Neural cell (in vitro differentiated cells): Measurements from ENCODE around the gene C2orf49. TPM values are rescaled to one million over a fixed set of nuclear protein-coding genes. Genes with fewer than 3 reads are reported as not detected.
A peak's percentile ranks its signal among the peaks of the same experiment; 100 is the strongest.

Source experiments
- H2AFZ ChIP-seq: fragments of 200-600, 300-800 bp; sonication (generic), shearing (Covaris generic); 2 replicates; pipeline ENCODE4 v1.6.0; 2014; ENCODE audit warnings: low read depth, mild to moderate bottlenecking, antibody characterized with exemption, low read length, moderate library complexity
- H3F3A ChIP-seq: fragments of 200-600 bp; shearing (Covaris generic); 2 replicates; pipeline ENCODE4 v1.6.1; 2016; ENCODE audit warnings: mild to moderate bottlenecking, moderate library complexity, mixed read lengths, antibody characterized with exemption, low read length; ENCODE audit not compliant: insufficient read depth, poor library complexity, severe bottlenecking
- H3K27ac ChIP-seq: fragments of 200-600, 300-800 bp; sonication (generic), shearing (Covaris generic); 2 replicates; pipeline ENCODE4 v1.5.1; 2014; ENCODE audit warnings: mild to moderate bottlenecking, low read length, moderate library complexity
- H3K27me3 ChIP-seq: fragments of 300-800, 200-600 bp; sonication (generic), shearing (Covaris generic); 2 replicates; pipeline ENCODE4 v1.6.0; 2014; ENCODE audit warnings: mild to moderate bottlenecking, low read depth, low read length, moderate library complexity; ENCODE audit not compliant: insufficient read depth
- H3K36me3 ChIP-seq: fragments of 300-800, 200-600 bp; sonication (generic), shearing (Covaris generic); 2 replicates; pipeline ENCODE4 v1.5.1; 2014; ENCODE audit warnings: mild to moderate bottlenecking, antibody characterized with exemption, low read length, moderate library complexity; ENCODE audit not compliant: insufficient read depth
- H3K4me2 ChIP-seq: fragments of 300-800, 200-600 bp; sonication (generic), shearing (Covaris generic); 2 replicates; pipeline ENCODE4 v1.6.0; 2014; ENCODE audit warnings: mild to moderate bottlenecking, low read length
- H3K4me3 ChIP-seq: fragments of 300-800, 200-600 bp; sonication (generic), shearing (Covaris generic); 2 replicates; pipeline ENCODE4 v1.5.1; 2014; ENCODE audit warnings: mild to moderate bottlenecking, low read length, moderate library complexity
- H3K79me2 ChIP-seq: fragments of 200-600 bp; shearing (Covaris generic); replicated peaks from 2 replicates; pipeline ENCODE4 v1.6.0; 2014; ENCODE audit warnings: mild to moderate bottlenecking, low read length, moderate library complexity; ENCODE audit not compliant: insufficient read depth
- H3K9ac ChIP-seq: fragments of 300-800, 200-600 bp; sonication (generic), shearing (Covaris generic); 2 replicates; pipeline ENCODE4 v1.6.1; 2016; ENCODE audit warnings: mild to moderate bottlenecking, low read length, mixed read lengths
- H3K9me2 ChIP-seq: fragments of 200-600 bp; shearing (Covaris generic); 2 replicates; pipeline ENCODE4 v1.6.1; 2016; ENCODE audit warnings: mild to moderate bottlenecking, low read length, mixed read lengths; ENCODE audit not compliant: insufficient read depth
- H3K9me3 ChIP-seq: fragments of 200-600, 300-800 bp; sonication (generic), shearing (Covaris generic); 2 replicates; pipeline ENCODE4 v1.6.1; 2016; ENCODE audit warnings: mild to moderate bottlenecking, mixed run types, low read length, moderate library complexity, mixed read lengths
- H4K20me1 ChIP-seq: fragments of 200-600 bp; shearing (Covaris generic); 2 replicates; pipeline ENCODE4 v1.6.1; 2016; ENCODE audit warnings: mild to moderate bottlenecking, mixed run types; ENCODE audit not compliant: insufficient read depth
- CTCF ChIP-seq: fragments of 450-650 bp; IDR thresholded peaks from 2 replicates; pipeline ENCODE4 v1.5.1; 2014; ENCODE audit warnings: antibody characterized with exemption, mild to moderate bottlenecking, moderate library complexity; ENCODE audit not compliant: poor library complexity, severe bottlenecking
- EP300 ChIP-seq: fragments of 450-650 bp; conservative IDR thresholded peaks from 2 replicates; pipeline ENCODE4 v1.6.1; 2014; ENCODE audit warnings: antibody characterized with exemption, mild to moderate bottlenecking, moderate library complexity; ENCODE audit not compliant: poor library complexity, severe bottlenecking
- EZH2 ChIP-seq: fragments of 200-600, 300-800 bp; shearing (Covaris generic), sonication (generic); IDR thresholded peaks from 2 replicates; pipeline ENCODE4 v1.6.1; 2014; ENCODE audit warnings: antibody characterized with exemption, low read length, borderline replicate concordance, mild to moderate bottlenecking; ENCODE audit not compliant: insufficient read depth, poor library complexity, severe bottlenecking
- MXI1 ChIP-seq: fragments of 450-650 bp; conservative IDR thresholded peaks from 2 replicates; pipeline ENCODE4 v1.6.1; 2014; ENCODE audit warnings: antibody characterized with exemption, mild to moderate bottlenecking; ENCODE audit not compliant: poor library complexity, severe bottlenecking
- POLR2AphosphoS5 ChIP-seq: IDR thresholded peaks from 2 replicates; pipeline ENCODE4 v1.6.1; 2012
- RAD21 ChIP-seq: fragments of 450-650 bp; conservative IDR thresholded peaks from 2 replicates; pipeline ENCODE4 v1.6.1; 2014; ENCODE audit warnings: antibody characterized with exemption, mild to moderate bottlenecking, moderate library complexity
- SMC3 ChIP-seq: fragments of 450-650 bp; conservative IDR thresholded peaks from 2 replicates; pipeline ENCODE4 v1.6.1; 2014; ENCODE audit warnings: antibody characterized with exemption, mild to moderate bottlenecking, moderate library complexity; ENCODE audit not compliant: poor library complexity
- TAF1 ChIP-seq: IDR thresholded peaks from 2 replicates; pipeline ENCODE4 v1.6.1; 2012; ENCODE audit warnings: low read depth
- polyA plus RNA-seq: library from polyadenylated mRNA; depleted of rRNA; stranded (reverse); fragments of >200 nt; gene quantifications from 2 replicates; pipeline ENCODE4 v1.2.3, GENCODE V29; 2014
- TF ChIP-seq, protein P1 (sequence below): IDR thresholded peaks from 2 replicates; pipeline ENCODE4 v1.6.1; 2012; ENCODE audit warnings: borderline replicate concordance

Gene C2orf49
- polyA plus RNA-seq, 1 donor from 2014 or later, result 35.6 TPM

- no peak overlapping the region for H3K9ac ChIP-seq
- no peaks in the 10 kb centered on the region for H4K20me1 ChIP-seq
- H3K27me3 ChIP-seq, result no peaks in the 10 kb centered on the region
- TF ChIP-seq EP300 (no peak), SMC3 (peak; percentile 73), CTCF (peak; percentile 69), RAD21 (peak; percentile 69)
- no peak overlapping the region for H2AFZ ChIP-seq
- no peak overlapping the region for H3K4me2 ChIP-seq
- H3K36me3 ChIP-seq, result peaks cover 11% of the 10 kb centered on the region
- no peaks in the 10 kb centered on the region for H3K9me3 ChIP-seq
- H3F3A ChIP-seq, result no peaks in the 10 kb centered on the region
- H3K4me3 ChIP-seq, result no peak overlapping the region
- no peaks in the 10 kb centered on the region for H3K9me2 ChIP-seq
- peaks cover 13% of the 10 kb centered on the region for H3K79me2 ChIP-seq
- H3K27ac ChIP-seq, result no peak overlapping the region
Measured at GRCh38 chr2:105344704-105345345, 7.5 kb downstream of the C2orf49 start.

DNA sequence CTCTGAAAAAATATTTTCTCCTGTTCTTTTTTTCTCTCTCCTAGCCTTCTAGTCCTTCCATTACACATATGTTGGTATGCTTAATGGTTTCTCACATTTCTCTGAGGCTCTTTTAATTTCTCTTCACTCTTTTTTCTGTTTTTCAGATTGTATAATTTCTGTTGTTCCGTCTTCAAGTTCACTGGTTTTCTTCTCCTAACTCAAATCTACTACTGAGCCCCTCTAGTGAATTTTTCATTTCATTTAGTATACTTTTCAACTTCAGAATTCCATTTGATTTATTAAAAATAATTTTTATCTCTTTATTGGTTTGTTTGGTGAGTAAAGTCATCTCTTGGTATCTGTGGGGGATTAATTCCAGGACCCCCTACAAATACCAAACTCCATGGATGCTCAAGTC, 19.8 kb downstream of the C2orf49 start:
- Histone ChIP-seq H3K36me3 (no peaks in the 10 kb centered on the region), H4K20me1 (no peaks in the 10 kb centered on the region), H3K79me2 (no peaks in the 10 kb centered on the region), H3K4me2 (no peak overlapping the region), H3K27me3 (no peaks in the 10 kb centered on the region), H3K27ac (no peak overlapping the region), H3K9me3 (no peaks in the 10 kb centered on the region), H3K9me2 (no peaks in the 10 kb centered on the region), H3F3A (no peaks in the 10 kb centered on the region), H2AFZ (no peak overlapping the region), H3K4me3 (no peak overlapping the region), H3K9ac (no peak overlapping the region)
- TF ChIP-seq, protein P1, sequence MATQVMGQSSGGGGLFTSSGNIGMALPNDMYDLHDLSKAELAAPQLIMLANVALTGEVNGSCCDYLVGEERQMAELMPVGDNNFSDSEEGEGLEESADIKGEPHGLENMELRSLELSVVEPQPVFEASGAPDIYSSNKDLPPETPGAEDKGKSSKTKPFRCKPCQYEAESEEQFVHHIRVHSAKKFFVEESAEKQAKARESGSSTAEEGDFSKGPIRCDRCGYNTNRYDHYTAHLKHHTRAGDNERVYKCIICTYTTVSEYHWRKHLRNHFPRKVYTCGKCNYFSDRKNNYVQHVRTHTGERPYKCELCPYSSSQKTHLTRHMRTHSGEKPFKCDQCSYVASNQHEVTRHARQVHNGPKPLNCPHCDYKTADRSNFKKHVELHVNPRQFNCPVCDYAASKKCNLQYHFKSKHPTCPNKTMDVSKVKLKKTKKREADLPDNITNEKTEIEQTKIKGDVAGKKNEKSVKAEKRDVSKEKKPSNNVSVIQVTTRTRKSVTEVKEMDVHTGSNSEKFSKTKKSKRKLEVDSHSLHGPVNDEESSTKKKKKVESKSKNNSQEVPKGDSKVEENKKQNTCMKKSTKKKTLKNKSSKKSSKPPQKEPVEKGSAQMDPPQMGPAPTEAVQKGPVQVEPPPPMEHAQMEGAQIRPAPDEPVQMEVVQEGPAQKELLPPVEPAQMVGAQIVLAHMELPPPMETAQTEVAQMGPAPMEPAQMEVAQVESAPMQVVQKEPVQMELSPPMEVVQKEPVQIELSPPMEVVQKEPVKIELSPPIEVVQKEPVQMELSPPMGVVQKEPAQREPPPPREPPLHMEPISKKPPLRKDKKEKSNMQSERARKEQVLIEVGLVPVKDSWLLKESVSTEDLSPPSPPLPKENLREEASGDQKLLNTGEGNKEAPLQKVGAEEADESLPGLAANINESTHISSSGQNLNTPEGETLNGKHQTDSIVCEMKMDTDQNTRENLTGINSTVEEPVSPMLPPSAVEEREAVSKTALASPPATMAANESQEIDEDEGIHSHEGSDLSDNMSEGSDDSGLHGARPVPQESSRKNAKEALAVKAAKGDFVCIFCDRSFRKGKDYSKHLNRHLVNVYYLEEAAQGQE, result no peak
- TF ChIP-seq POLR2AphosphoS5, result no peak
- no peak for TF ChIP-seq SMC3
- no peak for TF ChIP-seq CTCF
- no peak for TF ChIP-seq MXI1
- no peak for TF ChIP-seq EP300
- no peak for TF ChIP-seq EZH2
- TF ChIP-seq TAF1, result no peak
- TF ChIP-seq RAD21, result no peak
